ENCODE results near the gene CCDC34. TPM values are rescaled to one million over a fixed set of nuclear protein-coding genes. Genes with fewer than 3 reads are reported as not detected.
A peak's percentile ranks its signal among the peaks of the same experiment; 100 is the strongest.

The CCDC34 gene
- total and polyA plus RNA-seq, 5 donors from 2014 or later = 1.3 to 3.1 (median 2.0) TPM

GRCh38 chr11:27300974-27301373, 62.0 kb downstream of the CCDC34 start:
- Histone ChIP-seq H3K27ac (ENCODE audit: insufficient read depth, low read length, poor library complexity, severe bottlenecking) (no peak overlapping the region), H3K4me1 (ENCODE audit: control insufficient read depth, insufficient read depth, low read length, poor library complexity, severe bottlenecking) (no peaks in the 10 kb centered on the region), H3K36me3 (ENCODE audit: control insufficient read depth, insufficient read depth, low read length) (no peaks in the 10 kb centered on the region), H3K27me3 (ENCODE audit: control insufficient read depth, insufficient read depth, low read length) (no peaks in the 10 kb centered on the region), H3K9me3 (ENCODE audit: control insufficient read depth in 2 of 2, low read length in 2 of 2) (no peaks in the 10 kb centered on the region), H3K4me3 (ENCODE audit: low read depth, low read length) (no peak overlapping the region)
- no peak for ATAC-seq (ENCODE audit: low read depth in 2 of 2)
- Mint-ChIP-seq H3K36me3 (no peaks in the 10 kb centered on the region), H3K4me1 (no peaks in the 10 kb centered on the region), H3K9me3 (peaks cover 0 to 6% (median 0%) of the 10 kb centered on the region in 7 donors), H3K27ac (no peak overlapping the region), H3K4me3 (no peak overlapping the region), H3K27me3 (peaks cover 4% of the 10 kb centered on the region)
- no peak for DNase-seq

- ATAC-seq (ENCODE audit: low read depth in 2 of 2) (no peak), DNase-seq (no peak)
- Histone ChIP-seq H3K36me3 (ENCODE audit: control insufficient read depth, insufficient read depth, low read length) (no peaks in the 10 kb centered on the region), H3K4me1 (ENCODE audit: control insufficient read depth, insufficient read depth, low read length, poor library complexity, severe bottlenecking) (no peaks in the 10 kb centered on the region), H3K27me3 (ENCODE audit: control insufficient read depth, insufficient read depth, low read length) (peaks cover 2% of the 10 kb centered on the region), H3K27ac (ENCODE audit: insufficient read depth, low read length, poor library complexity, severe bottlenecking) (no peak overlapping the region), H3K4me3 (ENCODE audit: low read depth, low read length) (no peak overlapping the region), H3K9me3 (ENCODE audit: control insufficient read depth in 2 of 2, low read length in 2 of 2) (peaks cover 0 to 2% of the 10 kb centered on the region in 2 experiments)
- Mint-ChIP-seq H3K27me3 (no peaks in the 10 kb centered on the region), H3K9me3 (peaks cover 0 to 6% (median 3%) of the 10 kb centered on the region in 7 donors), H3K4me3 (no peak overlapping the region), H3K27ac (no peak overlapping the region), H3K36me3 (no peaks in the 10 kb centered on the region), H3K4me1 (no peaks in the 10 kb centered on the region)
Observed at GRCh38 chr11:27297616-27298015, 65.4 kb downstream of the CCDC34 start.

DNA sequence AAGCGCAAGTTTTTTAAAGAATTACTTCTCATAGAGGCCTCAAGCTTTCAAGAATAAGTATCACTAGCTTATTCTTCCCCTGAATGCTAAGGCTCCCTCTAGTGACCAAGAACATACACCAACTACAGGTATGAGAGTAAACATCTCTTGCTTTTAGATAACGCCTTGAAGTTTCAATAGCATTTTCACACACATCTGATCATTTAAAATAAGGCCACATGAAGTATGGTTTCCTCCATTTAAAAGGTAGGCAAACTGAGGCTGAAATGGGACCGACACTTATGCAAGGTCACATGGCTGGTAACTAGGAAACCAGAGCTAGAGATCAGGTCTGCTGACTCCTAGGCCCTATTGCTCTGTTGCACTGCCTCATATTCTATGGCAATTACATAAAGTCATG, 66.5 kb downstream of the CCDC34 start:
- Histone ChIP-seq H3K4me3 (ENCODE audit: low read depth, low read length) (no peak overlapping the region), H3K9me3 (ENCODE audit: control insufficient read depth in 2 of 2, low read length in 2 of 2) (peaks cover 4 to 6% of the 10 kb centered on the region in 2 experiments), H3K27ac (ENCODE audit: insufficient read depth, low read length, poor library complexity, severe bottlenecking) (no peak overlapping the region), H3K36me3 (ENCODE audit: control insufficient read depth, insufficient read depth, low read length) (no peaks in the 10 kb centered on the region), H3K27me3 (ENCODE audit: control insufficient read depth, insufficient read depth, low read length) (peaks cover 2% of the 10 kb centered on the region), H3K4me1 (ENCODE audit: control insufficient read depth, insufficient read depth, low read length, poor library complexity, severe bottlenecking) (no peaks in the 10 kb centered on the region)
- Mint-ChIP-seq H3K4me3 (no peak overlapping the region), H3K9me3 (peaks cover 0 to 12% (median 5%) of the 10 kb centered on the region in 7 donors), H3K27me3 (no peaks in the 10 kb centered on the region), H3K4me1 (no peaks in the 10 kb centered on the region), H3K36me3 (no peaks in the 10 kb centered on the region), H3K27ac (no peak overlapping the region)
- DNase-seq = peak in 1 of 3 donors; percentile 17
- ATAC-seq (ENCODE audit: low read depth in 2 of 2) = no peak

GRCh38 chr11:27295928-27296327, 67.1 kb downstream of the CCDC34 start:
- Histone ChIP-seq H3K9me3 (ENCODE audit: control insufficient read depth in 2 of 2, low read length in 2 of 2) (peaks cover 9 to 10% of the 10 kb centered on the region in 2 experiments), H3K27me3 (ENCODE audit: control insufficient read depth, insufficient read depth, low read length) (peaks cover 2% of the 10 kb centered on the region), H3K27ac (ENCODE audit: insufficient read depth, low read length, poor library complexity, severe bottlenecking) (no peak overlapping the region), H3K4me1 (ENCODE audit: control insufficient read depth, insufficient read depth, low read length, poor library complexity, severe bottlenecking) (no peaks in the 10 kb centered on the region), H3K4me3 (ENCODE audit: low read depth, low read length) (no peak overlapping the region), H3K36me3 (ENCODE audit: control insufficient read depth, insufficient read depth, low read length) (no peaks in the 10 kb centered on the region)
- Mint-ChIP-seq H3K27me3 (no peaks in the 10 kb centered on the region), H3K4me1 (no peaks in the 10 kb centered on the region), H3K9me3 (peaks cover 0 to 18% (median 6%) of the 10 kb centered on the region in 7 donors), H3K27ac (no peak overlapping the region), H3K4me3 (no peak overlapping the region), H3K36me3 (no peaks in the 10 kb centered on the region)
- DNase-seq (no peak), ATAC-seq (ENCODE audit: low read depth in 2 of 2) (no peak)

GRCh38 chr11:27294654-27295053, 68.4 kb downstream of the CCDC34 start:
- H3K27ac ChIP-seq (ENCODE audit: insufficient read depth, low read length, poor library complexity, severe bottlenecking) = no peak overlapping the region
- H3K4me3 ChIP-seq (ENCODE audit: low read depth, low read length) = no peak overlapping the region
- no peaks in the 10 kb centered on the region for H3K4me1 ChIP-seq (ENCODE audit: control insufficient read depth, insufficient read depth, low read length, poor library complexity, severe bottlenecking)
- H3K9me3 ChIP-seq (ENCODE audit: control insufficient read depth in 2 of 2, low read length in 2 of 2) = peaks cover 9 to 15% of the 10 kb centered on the region in 2 experiments
- Mint-ChIP-seq H3K9me3 (peaks cover 0 to 27% (median 6%) of the 10 kb centered on the region in 7 donors), H3K36me3 (no peaks in the 10 kb centered on the region), H3K27me3 (peaks cover 2% of the 10 kb centered on the region), H3K4me1 (no peaks in the 10 kb centered on the region), H3K27ac (no peak overlapping the region), H3K4me3 (no peak overlapping the region)
- DNase-seq (no peak), ATAC-seq (ENCODE audit: low read depth in 2 of 2) (no peak)
- H3K36me3 ChIP-seq (ENCODE audit: control insufficient read depth, insufficient read depth, low read length) = no peaks in the 10 kb centered on the region
- peaks cover 2% of the 10 kb centered on the region for H3K27me3 ChIP-seq (ENCODE audit: control insufficient read depth, insufficient read depth, low read length)

GRCh38 chr11:27293515-27294417, 69.2 kb downstream of the CCDC34 start:
- Histone ChIP-seq H3K27me3 (ENCODE audit: control insufficient read depth, insufficient read depth, low read length) (peaks cover 2% of the 10 kb centered on the region), H3K27ac (ENCODE audit: insufficient read depth, low read length, poor library complexity, severe bottlenecking) (no peak overlapping the region), H3K36me3 (ENCODE audit: control insufficient read depth, insufficient read depth, low read length) (no peaks in the 10 kb centered on the region), H3K9me3 (ENCODE audit: control insufficient read depth in 2 of 2, low read length in 2 of 2) (peaks cover 9 to 15% of the 10 kb centered on the region in 2 experiments), H3K4me1 (ENCODE audit: control insufficient read depth, insufficient read depth, low read length, poor library complexity, severe bottlenecking) (no peaks in the 10 kb centered on the region), H3K4me3 (ENCODE audit: low read depth, low read length) (no peak overlapping the region)
- Mint-ChIP-seq H3K9me3 (peaks cover 0 to 27% (median 6%) of the 10 kb centered on the region in 7 donors), H3K4me1 (no peaks in the 10 kb centered on the region), H3K36me3 (no peaks in the 10 kb centered on the region), H3K4me3 (no peak overlapping the region), H3K27me3 (peaks cover 6% of the 10 kb centered on the region), H3K27ac (no peak overlapping the region)
- no peak for DNase-seq
- ATAC-seq (ENCODE audit: low read depth in 2 of 2) = no peak

- DNase-seq (no peak), ATAC-seq (ENCODE audit: low read depth in 2 of 2) (no peak)
- peaks cover 6% of the 10 kb centered on the region for H3K27me3 Mint-ChIP-seq
- H3K9me3 Mint-ChIP-seq = peaks cover 0 to 27% (median 5%) of the 10 kb centered on the region in 7 donors
- H3K27me3 ChIP-seq (ENCODE audit: control insufficient read depth, insufficient read depth, low read length) = peaks cover 2% of the 10 kb centered on the region
- H3K36me3 Mint-ChIP-seq = no peaks in the 10 kb centered on the region
- no peak overlapping the region for H3K27ac Mint-ChIP-seq
- no peaks in the 10 kb centered on the region for H3K36me3 ChIP-seq (ENCODE audit: control insufficient read depth, insufficient read depth, low read length)
- H3K4me3 Mint-ChIP-seq = no peak overlapping the region
- H3K27ac ChIP-seq (ENCODE audit: insufficient read depth, low read length, poor library complexity, severe bottlenecking) = no peak overlapping the region
- H3K9me3 ChIP-seq (ENCODE audit: control insufficient read depth in 2 of 2, low read length in 2 of 2) = peaks cover 9 to 15% of the 10 kb centered on the region in 2 experiments
- no peak overlapping the region for H3K4me3 ChIP-seq (ENCODE audit: low read depth, low read length)
- no peaks in the 10 kb centered on the region for H3K4me1 Mint-ChIP-seq
- H3K4me1 ChIP-seq (ENCODE audit: control insufficient read depth, insufficient read depth, low read length, poor library complexity, severe bottlenecking) = no peaks in the 10 kb centered on the region
Observed at GRCh38 chr11:27292637-27293010, 70.4 kb downstream of the CCDC34 start.

Data from CD4-positive, CD25-positive, alpha-beta regulatory T cell (primary cell).